Measurements from ENCODE around the gene APBB1IP.

DNA sequence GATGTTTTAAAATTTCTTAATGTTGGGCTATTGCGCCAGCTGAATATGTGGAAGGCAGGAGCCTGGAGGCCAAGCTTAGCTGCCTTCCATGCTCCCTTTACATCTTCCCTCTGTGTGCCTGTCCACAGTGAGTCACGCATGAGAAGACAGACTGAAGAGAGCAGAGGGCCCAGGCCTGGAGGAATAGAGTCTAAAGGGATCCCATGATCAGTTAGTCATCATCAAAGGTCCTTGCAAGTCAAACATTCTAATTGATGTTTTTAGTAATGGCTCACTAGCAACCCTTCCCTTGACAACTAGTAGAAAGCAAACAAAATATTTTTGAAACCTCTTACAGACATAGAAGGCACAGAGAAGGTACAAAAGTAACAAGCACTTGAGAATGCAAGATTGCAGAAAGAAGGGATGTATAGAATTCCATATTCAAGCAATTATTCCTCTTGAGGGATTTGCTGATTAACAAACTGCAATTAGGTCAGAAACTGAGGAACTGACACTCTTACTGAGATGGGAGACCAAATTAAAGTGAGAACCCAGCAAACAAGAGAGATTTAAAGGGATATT lies 30.7 kb upstream of the APBB1IP start:
- TF ChIP-seq, protein P1, sequence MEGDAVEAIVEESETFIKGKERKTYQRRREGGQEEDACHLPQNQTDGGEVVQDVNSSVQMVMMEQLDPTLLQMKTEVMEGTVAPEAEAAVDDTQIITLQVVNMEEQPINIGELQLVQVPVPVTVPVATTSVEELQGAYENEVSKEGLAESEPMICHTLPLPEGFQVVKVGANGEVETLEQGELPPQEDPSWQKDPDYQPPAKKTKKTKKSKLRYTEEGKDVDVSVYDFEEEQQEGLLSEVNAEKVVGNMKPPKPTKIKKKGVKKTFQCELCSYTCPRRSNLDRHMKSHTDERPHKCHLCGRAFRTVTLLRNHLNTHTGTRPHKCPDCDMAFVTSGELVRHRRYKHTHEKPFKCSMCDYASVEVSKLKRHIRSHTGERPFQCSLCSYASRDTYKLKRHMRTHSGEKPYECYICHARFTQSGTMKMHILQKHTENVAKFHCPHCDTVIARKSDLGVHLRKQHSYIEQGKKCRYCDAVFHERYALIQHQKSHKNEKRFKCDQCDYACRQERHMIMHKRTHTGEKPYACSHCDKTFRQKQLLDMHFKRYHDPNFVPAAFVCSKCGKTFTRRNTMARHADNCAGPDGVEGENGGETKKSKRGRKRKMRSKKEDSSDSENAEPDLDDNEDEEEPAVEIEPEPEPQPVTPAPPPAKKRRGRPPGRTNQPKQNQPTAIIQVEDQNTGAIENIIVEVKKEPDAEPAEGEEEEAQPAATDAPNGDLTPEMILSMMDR (conservative IDR thresholded peaks at IDR 0.05; ENCODE audit: low read depth, low read length), result no peak
- no peak for TF ChIP-seq EZH2 (IDR thresholded peaks at IDR 0.05; ENCODE audit: low read length, unreplicated experiment)

Data from PC-3 (cell line).